Dermis microvascular lymphatic vessel endothelial cell (primary cell): ENCODE data around the gene TMEM59L. TPM values are rescaled to one million over a fixed set of nuclear protein-coding genes. Genes with fewer than 3 reads are reported as not detected.

Experiments
- DNase-seq, 2 donors: peaks; one replicate each; pipeline versions ENCODE4 v3.0.0 to v3.0.0-alpha.2; 2010; ENCODE audit warnings: low read depth in 2 of 2
- total RNA-seq: library from RNA; depleted of rRNA; stranded (reverse); fragments of >200 nt; gene quantifications from 2 replicates; pipeline ENCODE4 v1.2.1, GENCODE V29; 2014

The TMEM59L gene
- total RNA-seq, 1 donor from 2014 or later = not detected

- no peak for DNase-seq
These were observed 3.6 kb upstream of the TMEM59L start for GRCh38 chr19:18608805-18609716.

GRCh38 chr19:18609717-18610051, 3.0 kb upstream of the TMEM59L start:
- no peak for DNase-seq

- DNase-seq = no peak
These were observed 2.5 kb upstream of the TMEM59L start for GRCh38 chr19:18610245-18610555.

GRCh38 chr19:18610556-18611326, 1.9 kb upstream of the TMEM59L start:
- DNase-seq = no peak

- no peak for DNase-seq
These were observed 1.2 kb upstream of the TMEM59L start for GRCh38 chr19:18611327-18612050.

- no peak for DNase-seq
These were observed 459 bp upstream of the TMEM59L start for GRCh38 chr19:18612051-18612771.

- DNase-seq = no peak
These were observed 1.0 kb downstream of the TMEM59L start for GRCh38 chr19:18613589-18614234.

GRCh38 chr19:18616023-18616422, 3.4 kb downstream of the TMEM59L start:
- no peak for DNase-seq

- no peak for DNase-seq
These were observed 4.9 kb downstream of the TMEM59L start for GRCh38 chr19:18617562-18617961.

GRCh38 chr19:18618236-18618635, 5.6 kb downstream of the TMEM59L start:
- no peak for DNase-seq

GRCh38 chr19:18620311-18620710, 7.6 kb downstream of the TMEM59L start:
- DNase-seq = no peak

GRCh38 chr19:18620902-18621301, 8.2 kb downstream of the TMEM59L start:
- DNase-seq = no peak

GRCh38 chr19:18626906-18627305, 14.2 kb downstream of the TMEM59L start:
- DNase-seq = no peak

GRCh38 chr19:18629166-18630088, 16.8 kb downstream of the TMEM59L start:
- DNase-seq = peak in 1 of 2 donors; percentile 24

GRCh38 chr19:18633321-18633720, 20.7 kb downstream of the TMEM59L start:
- DNase-seq = no peak

GRCh38 chr19:18634612-18635297, 22.1 kb downstream of the TMEM59L start:
- DNase-seq = no peak

- no peak for DNase-seq
These were observed 23.1 kb downstream of the TMEM59L start for GRCh38 chr19:18635831-18636182.

GRCh38 chr19:18636183-18636968, 23.7 kb downstream of the TMEM59L start:
- peak; percentile 75 to 97 for DNase-seq
